HG03520 (cell line): Measurements from ENCODE around the gene FBP2.
"Not testable (repeated sequence)": the region's sequence is repeated elsewhere in the genome, so short reads cannot be mapped to it uniquely, and the experiment has no call there.

Source experiments
- ATAC-seq: cut with Tn5 transposase; IDR thresholded peaks from one replicate; pipeline ENCODE4 v1.9.1; 2021; ENCODE audit warnings: mild to moderate bottlenecking, moderate library complexity; ENCODE audit not compliant: unreplicated experiment

The FBP2 gene

GRCh38 chr9:94606646-94607422, 13.2 kb upstream of the FBP2 start:
- ATAC-seq = no peak

GRCh38 chr9:94603259-94604160, 9.9 kb upstream of the FBP2 start:
- peak; percentile 51 for ATAC-seq

- no peak for ATAC-seq
Measured at GRCh38 chr9:94602666-94603065, 9.0 kb upstream of the FBP2 start.

GRCh38 chr9:94600715-94601114, 7.1 kb upstream of the FBP2 start:
- ATAC-seq = no peak

- ATAC-seq = no peak
Measured at GRCh38 chr9:94600258-94600657, 6.6 kb upstream of the FBP2 start.

GRCh38 chr9:94599102-94599501, 5.5 kb upstream of the FBP2 start:
- ATAC-seq = no peak

- ATAC-seq = not testable (repeated sequence)
Measured at GRCh38 chr9:94592683-94593082, 941 bp downstream of the FBP2 start.

GRCh38 chr9:94591876-94592275, 1.7 kb downstream of the FBP2 start:
- no peak for ATAC-seq

- ATAC-seq = not testable (repeated sequence)
Measured at GRCh38 chr9:94591046-94591545, 2.5 kb downstream of the FBP2 start.

GRCh38 chr9:94588681-94589080, 4.9 kb downstream of the FBP2 start:
- ATAC-seq = no peak

- ATAC-seq = no peak
Measured at GRCh38 chr9:94586814-94587213, 6.8 kb downstream of the FBP2 start.

- no peak for ATAC-seq
Measured at GRCh38 chr9:94586316-94586715, 7.3 kb downstream of the FBP2 start.

- no peak for ATAC-seq
Measured at GRCh38 chr9:94584555-94584954, 9.1 kb downstream of the FBP2 start.

GRCh38 chr9:94581728-94582127, 11.9 kb downstream of the FBP2 start:
- no peak for ATAC-seq

- no peak for ATAC-seq
Measured at GRCh38 chr9:94577571-94577970, 16.1 kb downstream of the FBP2 start.

- ATAC-seq = no peak
Measured at GRCh38 chr9:94577036-94577435, 16.6 kb downstream of the FBP2 start.

GRCh38 chr9:94576131-94576530, 17.5 kb downstream of the FBP2 start:
- no peak for ATAC-seq

GRCh38 chr9:94568972-94569712, 24.5 kb downstream of the FBP2 start:
- no peak for ATAC-seq

GRCh38 chr9:94568250-94568889, 25.3 kb downstream of the FBP2 start:
- ATAC-seq = no peak

- ATAC-seq = no peak
Measured at GRCh38 chr9:94567271-94567670, 26.4 kb downstream of the FBP2 start.

- no peak for ATAC-seq
Measured at GRCh38 chr9:94566550-94566949, 27.1 kb downstream of the FBP2 start.
